Progenitor cell of endocrine pancreas (in vitro differentiated cells): ENCODE data around the gene SNRNP40. TPM values are rescaled to one million over a fixed set of nuclear protein-coding genes. Genes with fewer than 3 reads are reported as not detected.

Experiments used
- DNase-seq: peaks from one replicate; pipeline ENCODE4 v3.0.0; 2021; ENCODE audit warnings: low spot score; ENCODE audit not compliant: unreplicated experiment
- H3K27ac Mint-ChIP-seq: 2 replicates; pipeline ENCODE4 v1.8.0; 2021; ENCODE audit warnings: mild to moderate bottlenecking, moderate library complexity, mixed read lengths
- H3K27me3 Mint-ChIP-seq: 2 replicates; pipeline ENCODE4 v1.8.0; 2021; ENCODE audit warnings: mixed read lengths
- H3K36me3 Mint-ChIP-seq: 2 replicates; pipeline ENCODE4 v1.8.0; 2022; ENCODE audit warnings: mixed read lengths; ENCODE audit not compliant: insufficient read depth
- H3K4me1 Mint-ChIP-seq: 2 replicates; pipeline ENCODE4 v1.8.0; 2021; ENCODE audit warnings: low read depth, mixed read lengths
- H3K4me3 Mint-ChIP-seq: 2 replicates; pipeline ENCODE4 v1.8.0; 2021; ENCODE audit warnings: low read depth, mild to moderate bottlenecking, moderate library complexity, mixed read lengths
- H3K9me3 Mint-ChIP-seq: 2 replicates; pipeline ENCODE4 v1.8.0; 2021; ENCODE audit warnings: low read depth, mixed read lengths
- total RNA-seq: library from RNA; stranded (reverse); gene quantifications from 2 replicates; pipeline ENCODE4 v1.2.1, GENCODE V29; 2021
- TF ChIP-seq, protein P1 (sequence below): fragments of 200-600 bp; sonication (generic); IDR thresholded peaks from one replicate; pipeline ENCODE4 v1.5.0; 2021; ENCODE audit warnings: antibody characterized with exemption, mild to moderate bottlenecking; ENCODE audit not compliant: unreplicated experiment

The SNRNP40 gene
- total RNA-seq, 1 donor from 2014 or later = 75.2 TPM

GRCh38 chr1:31222176-31222575 lies 74.4 kb downstream of the SNRNP40 start:
- Mint-ChIP-seq H3K27me3 (no peaks in the 10 kb centered on the region), H3K36me3 (no peaks in the 10 kb centered on the region), H3K9me3 (no peaks in the 10 kb centered on the region), H3K4me1 (peaks cover 7% of the 10 kb centered on the region), H3K27ac (no peak overlapping the region), H3K4me3 (no peak overlapping the region)
- TF ChIP-seq, protein P1, sequence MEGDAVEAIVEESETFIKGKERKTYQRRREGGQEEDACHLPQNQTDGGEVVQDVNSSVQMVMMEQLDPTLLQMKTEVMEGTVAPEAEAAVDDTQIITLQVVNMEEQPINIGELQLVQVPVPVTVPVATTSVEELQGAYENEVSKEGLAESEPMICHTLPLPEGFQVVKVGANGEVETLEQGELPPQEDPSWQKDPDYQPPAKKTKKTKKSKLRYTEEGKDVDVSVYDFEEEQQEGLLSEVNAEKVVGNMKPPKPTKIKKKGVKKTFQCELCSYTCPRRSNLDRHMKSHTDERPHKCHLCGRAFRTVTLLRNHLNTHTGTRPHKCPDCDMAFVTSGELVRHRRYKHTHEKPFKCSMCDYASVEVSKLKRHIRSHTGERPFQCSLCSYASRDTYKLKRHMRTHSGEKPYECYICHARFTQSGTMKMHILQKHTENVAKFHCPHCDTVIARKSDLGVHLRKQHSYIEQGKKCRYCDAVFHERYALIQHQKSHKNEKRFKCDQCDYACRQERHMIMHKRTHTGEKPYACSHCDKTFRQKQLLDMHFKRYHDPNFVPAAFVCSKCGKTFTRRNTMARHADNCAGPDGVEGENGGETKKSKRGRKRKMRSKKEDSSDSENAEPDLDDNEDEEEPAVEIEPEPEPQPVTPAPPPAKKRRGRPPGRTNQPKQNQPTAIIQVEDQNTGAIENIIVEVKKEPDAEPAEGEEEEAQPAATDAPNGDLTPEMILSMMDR = no peak
- DNase-seq = no peak

DNA sequence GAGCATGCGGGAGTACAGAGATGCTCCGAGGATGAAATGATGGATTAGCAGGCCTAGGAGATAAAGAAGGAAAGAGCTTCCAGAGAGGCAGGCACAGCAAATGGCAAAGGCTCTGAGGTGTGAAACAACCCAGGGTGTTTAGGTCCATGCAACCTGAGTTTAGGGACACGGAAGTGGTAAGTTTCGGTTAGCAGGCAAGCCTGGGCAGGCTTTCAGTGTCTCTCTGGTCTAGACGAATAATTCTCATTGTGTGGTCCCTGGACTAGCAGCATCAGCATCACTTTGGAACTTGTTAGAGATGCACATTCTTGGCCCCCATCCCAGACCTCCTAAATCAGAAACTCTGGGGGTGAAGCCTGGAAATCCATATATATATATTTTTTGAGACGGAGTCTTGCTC lies 75.5 kb downstream of the SNRNP40 start:
- Mint-ChIP-seq H3K27ac (no peak overlapping the region), H3K4me3 (no peak overlapping the region), H3K9me3 (no peaks in the 10 kb centered on the region), H3K36me3 (no peaks in the 10 kb centered on the region), H3K27me3 (no peaks in the 10 kb centered on the region), H3K4me1 (peaks cover 7% of the 10 kb centered on the region)
- TF ChIP-seq, protein P1 = no peak
- no peak for DNase-seq

DNA sequence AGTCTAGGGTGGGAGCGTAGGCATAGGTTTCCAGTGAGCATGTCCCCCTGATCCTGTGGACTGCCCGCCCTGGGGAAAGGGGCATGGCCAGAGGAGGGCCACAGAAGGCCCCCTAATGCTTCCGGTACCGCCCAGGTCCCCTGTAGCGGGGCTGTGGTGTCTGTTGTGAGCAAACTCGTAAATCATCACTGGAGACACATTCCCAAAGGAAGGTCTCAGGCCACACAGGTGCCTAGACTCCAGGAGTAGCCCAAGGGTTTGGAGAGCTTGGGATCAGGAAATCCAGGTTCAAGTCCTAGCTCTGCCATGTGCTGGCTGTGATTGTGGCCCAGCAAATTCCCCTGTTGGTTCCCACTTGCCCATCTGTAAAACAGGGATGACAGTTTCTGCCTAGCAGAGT lies 77.1 kb downstream of the SNRNP40 start:
- H3K4me1 Mint-ChIP-seq = peaks cover 7% of the 10 kb centered on the region
- TF ChIP-seq, protein P1 = no peak
- H3K27ac Mint-ChIP-seq = no peak overlapping the region
- no peak overlapping the region for H3K4me3 Mint-ChIP-seq
- H3K9me3 Mint-ChIP-seq = no peaks in the 10 kb centered on the region
- no peak for DNase-seq
- H3K27me3 Mint-ChIP-seq = no peaks in the 10 kb centered on the region
- no peaks in the 10 kb centered on the region for H3K36me3 Mint-ChIP-seq

DNA sequence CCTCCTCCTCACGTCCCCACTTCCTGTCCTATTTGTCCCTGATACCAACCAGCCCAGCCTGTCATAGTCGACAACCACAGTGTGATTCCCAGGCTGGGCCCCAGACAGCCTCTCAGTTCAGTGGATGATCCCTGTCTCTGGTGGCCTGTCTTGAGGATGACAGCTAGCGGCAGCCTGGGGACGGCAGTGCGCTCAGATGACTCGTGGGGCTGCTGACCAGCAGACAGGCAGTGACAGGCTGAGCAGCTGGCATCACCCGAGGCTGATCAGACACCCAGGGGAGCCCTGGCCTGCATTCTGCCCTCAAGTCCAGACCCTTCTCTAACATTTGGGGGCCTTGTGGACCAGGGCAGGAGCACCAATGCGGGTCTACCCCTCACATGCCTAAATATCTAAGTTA lies 77.9 kb downstream of the SNRNP40 start:
- Mint-ChIP-seq H3K27me3 (no peaks in the 10 kb centered on the region), H3K27ac (no peak overlapping the region), H3K36me3 (no peaks in the 10 kb centered on the region), H3K9me3 (no peaks in the 10 kb centered on the region), H3K4me1 (peaks cover under 1% of the 10 kb centered on the region), H3K4me3 (no peak overlapping the region)
- DNase-seq = no peak
- TF ChIP-seq, protein P1 = no peak

DNA sequence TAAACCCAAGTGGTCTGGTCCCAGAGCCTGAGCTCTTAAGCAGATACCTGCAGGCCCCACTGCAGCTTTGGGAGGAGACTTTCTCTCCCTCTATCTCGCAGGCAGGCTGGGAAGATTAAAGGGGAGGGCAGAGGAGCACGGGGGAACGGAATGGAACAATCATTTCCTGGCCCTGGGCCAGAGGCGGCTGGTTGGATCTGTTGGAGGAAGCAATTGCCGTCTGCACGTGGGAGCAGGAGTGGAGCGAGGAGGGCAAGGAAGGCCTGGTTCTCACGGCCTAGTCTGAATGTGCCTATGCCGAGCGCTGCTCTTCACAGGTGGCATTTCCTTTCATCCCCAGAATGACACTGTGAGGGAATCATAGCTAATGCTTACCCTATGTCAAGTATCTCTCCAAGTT lies 80.6 kb downstream of the SNRNP40 start:
- no peak overlapping the region for H3K4me3 Mint-ChIP-seq
- H3K27me3 Mint-ChIP-seq = no peaks in the 10 kb centered on the region
- peaks cover under 1% of the 10 kb centered on the region for H3K36me3 Mint-ChIP-seq
- no peak overlapping the region for H3K27ac Mint-ChIP-seq
- H3K9me3 Mint-ChIP-seq = no peaks in the 10 kb centered on the region
- DNase-seq = no peak
- TF ChIP-seq, protein P1 = no peak
- no peaks in the 10 kb centered on the region for H3K4me1 Mint-ChIP-seq
